IMR-90 (cell line): ENCODE results near the gene EVI5. TPM values are rescaled to one million over a fixed set of nuclear protein-coding genes. Genes with fewer than 3 reads are reported as not detected.

Experiments
- ATAC-seq: fragments of 200-7000 bp; cut with Tn5 transposase; 2 replicates; pipeline ENCODE4 v1.9.1; 2020; ENCODE audit warnings: low read depth, mild to moderate bottlenecking, moderate library complexity
- BruUV-seq: library from RNA; stranded (reverse); fragments of 400-500 nt; replicated peaks from 2 replicates; lab custom pipeline; 2021; lab: Mats Ljungman, UMichigan
- CTCF ChIA-PET: fragments of 300-600 bp; formaldehyde crosslinking; extraction: SDS; loops from one replicate; lab custom pipeline; 2021; ENCODE audit warnings: antibody characterized with exemption; lab: Yijun Ruan, JAX
- POLR2A ChIA-PET: fragments of 300-600 bp; sonication (Branson Sonifier 250); formaldehyde crosslinking; loops from one replicate; lab custom pipeline; 2022; ENCODE audit warnings: antibody characterized with exemption; ENCODE audit not compliant: unreplicated experiment; lab: Charles Lee
- DNase-seq: peaks from one replicate; pipeline ENCODE4 v3.0.0; 2013
- H2AFZ ChIP-seq: replicated peaks from 2 replicates; pipeline ENCODE3; 2013; ENCODE audit warnings: low read length, mild to moderate bottlenecking; ENCODE audit not compliant: poor library complexity
- H2AK5ac ChIP-seq: 2 replicates; pipeline ENCODE4 v1.6.1; 2013; ENCODE audit warnings: low read depth, low read length, inconsistent platforms
- H2AK9ac ChIP-seq: replicated peaks from 2 replicates; pipeline ENCODE3; 2013; ENCODE audit warnings: mild to moderate bottlenecking, low read depth, low read length, moderate library complexity; ENCODE audit not compliant: poor library complexity
- H2BK120ac ChIP-seq: 2 replicates; pipeline ENCODE4 v1.6.1; 2013; ENCODE audit warnings: low read depth, low read length, inconsistent platforms
- H2BK15ac ChIP-seq: 3 replicates; pipeline ENCODE4 v1.6.1; 2013; ENCODE audit warnings: low read depth, low read length, inconsistent platforms
- H2BK20ac ChIP-seq: 2 replicates; pipeline ENCODE4 v1.6.1; 2013; ENCODE audit warnings: low read depth, mild to moderate bottlenecking, inconsistent platforms, low read length, moderate library complexity
- H2BK5ac ChIP-seq: 2 replicates; pipeline ENCODE4 v1.6.1; 2013; ENCODE audit warnings: mild to moderate bottlenecking, low read depth, low read length, inconsistent platforms; ENCODE audit not compliant: poor library complexity, severe bottlenecking
- H3K14ac ChIP-seq: replicated peaks from 2 replicates; pipeline ENCODE4 v1.6.1; 2013; ENCODE audit warnings: low read depth, low read length, inconsistent platforms
- H3K18ac ChIP-seq: 2 replicates; pipeline ENCODE4 v1.6.1; 2013; ENCODE audit warnings: low read depth, low read length, control low read depth
- H3K23ac ChIP-seq: 2 replicates; pipeline ENCODE4 v1.6.1; 2013; ENCODE audit warnings: low read depth, low read length, inconsistent platforms
- H3K27ac ChIP-seq: 2 replicates; pipeline ENCODE4 v1.5.1; 2013; ENCODE audit warnings: mild to moderate bottlenecking, control low read depth, low read length; ENCODE audit not compliant: insufficient read depth
- H3K27me3 ChIP-seq: 2 replicates; pipeline ENCODE4 v1.6.1; 2013; ENCODE audit warnings: low read length; ENCODE audit not compliant: control insufficient read depth, insufficient read depth
- H3K36me3 ChIP-seq: 2 replicates; pipeline ENCODE4 v1.6.1; 2013; ENCODE audit warnings: low read length, mixed read lengths; ENCODE audit not compliant: control insufficient read depth, insufficient read depth
- H3K4ac ChIP-seq: 2 replicates; pipeline ENCODE4 v1.6.1; 2013; ENCODE audit warnings: low read depth, low read length, inconsistent platforms
- H3K4me1 ChIP-seq: 2 replicates; pipeline ENCODE4 v1.6.1; 2013; ENCODE audit warnings: low read length, mixed read lengths; ENCODE audit not compliant: control insufficient read depth, insufficient read depth
- H3K4me2 ChIP-seq: 2 replicates; pipeline ENCODE4 v1.6.1; 2013; ENCODE audit warnings: low read depth, mild to moderate bottlenecking, control low read depth, low read length, moderate library complexity
- H3K4me3 ChIP-seq: 2 replicates; pipeline ENCODE4 v1.5.1; 2013; ENCODE audit warnings: low read depth, mild to moderate bottlenecking, control low read depth, low read length, moderate library complexity; ENCODE audit not compliant: insufficient read depth
- H3K56ac ChIP-seq: 2 replicates; pipeline ENCODE4 v1.6.1; 2013; ENCODE audit warnings: low read length, inconsistent platforms; ENCODE audit not compliant: insufficient read depth; ENCODE audit errors: extremely low read depth
- H3K79me1 ChIP-seq, 2 experiments: 2 replicates each; pipeline ENCODE4 v1.6.1; 2013; ENCODE audit warnings: low read length in 2 of 2, inconsistent platforms in 1 of 2, low read depth in 1 of 2
- H3K9ac ChIP-seq: 2 replicates; pipeline ENCODE4 v1.6.1; 2013; ENCODE audit warnings: low read depth, low read length, control low read depth
- H3K9me1 ChIP-seq: 2 replicates; pipeline ENCODE4 v1.6.1; 2013; ENCODE audit warnings: low read length, inconsistent platforms; ENCODE audit not compliant: insufficient read depth
- H3K9me3 ChIP-seq: 2 replicates; pipeline ENCODE4 v1.6.1; 2013; ENCODE audit warnings: low read length; ENCODE audit not compliant: control insufficient read depth, insufficient read depth
- H4K20me1 ChIP-seq: 2 replicates; pipeline ENCODE4 v1.6.1; 2013; ENCODE audit warnings: low read length, inconsistent platforms; ENCODE audit not compliant: insufficient read depth
- H4K5ac ChIP-seq: 2 replicates; pipeline ENCODE4 v1.6.1; 2013; ENCODE audit warnings: mild to moderate bottlenecking, low read depth, low read length, control low read depth
- H4K8ac ChIP-seq, 2 experiments: 2 replicates each; pipeline ENCODE4 v1.6.1; 2013; ENCODE audit warnings: low read depth in 2 of 2, low read length in 2 of 2, control low read depth in 1 of 2, inconsistent platforms in 1 of 2
- H4K91ac ChIP-seq: 2 replicates; pipeline ENCODE4 v1.6.1; 2013; ENCODE audit warnings: low read depth, low read length, inconsistent platforms; ENCODE audit not compliant: insufficient read depth
- BHLHE40 ChIP-seq: fragments of 150-350 bp; IDR thresholded peaks from 2 replicates; pipeline ENCODE4 v1.6.1; 2016; ENCODE audit warnings: mild to moderate bottlenecking, low read depth, low read length
- CHD1 ChIP-seq: IDR thresholded peaks from 2 replicates; pipeline ENCODE4 v1.6.1; 2012; ENCODE audit warnings: low read depth, low read length, improper control_type of control experiment
- ELK1 ChIP-seq: fragments of 150-350 bp; IDR thresholded peaks from 2 replicates; pipeline ENCODE4 v1.6.1; 2016; ENCODE audit warnings: low read depth, mild to moderate bottlenecking, low read length, moderate library complexity, borderline replicate concordance
- FOS ChIP-seq: fragments of 150-350 bp; IDR thresholded peaks from 2 replicates; pipeline ENCODE4 v1.6.1; 2016; ENCODE audit warnings: low read depth, low read length
- MAFK ChIP-seq: IDR thresholded peaks from 2 replicates; pipeline ENCODE4 v1.6.1; 2012; ENCODE audit warnings: low read depth, low read length, improper control_type of control experiment
- MAZ ChIP-seq: IDR thresholded peaks from 2 replicates; pipeline ENCODE4 v1.6.1; 2012; ENCODE audit warnings: low read depth, mild to moderate bottlenecking, low read length, improper control_type of control experiment, moderate library complexity, borderline replicate concordance
- MXI1 ChIP-seq: IDR thresholded peaks from 2 replicates; pipeline ENCODE4 v1.6.1; 2012; ENCODE audit warnings: low read depth, mild to moderate bottlenecking, low read length, moderate library complexity, borderline replicate concordance
- NFE2L2 ChIP-seq: fragments of 150-350 bp; IDR thresholded peaks from 2 replicates; pipeline ENCODE4 v1.6.1; 2016; ENCODE audit warnings: low read depth, mild to moderate bottlenecking, low read length
- POLR2A ChIP-seq: IDR thresholded peaks from 2 replicates; pipeline ENCODE4 v1.6.1; 2012; ENCODE audit warnings: mild to moderate bottlenecking, low read depth, low read length
- RAD21 ChIP-seq: IDR thresholded peaks from 2 replicates; pipeline ENCODE4 v1.6.1; 2012; ENCODE audit warnings: low read length, improper control_type of control experiment
- RCOR1 ChIP-seq: IDR thresholded peaks from 2 replicates; pipeline ENCODE4 v1.6.1; 2012; ENCODE audit warnings: mild to moderate bottlenecking, low read length, improper control_type of control experiment; ENCODE audit not compliant: insufficient replicate concordance
- RFX5 ChIP-seq: IDR thresholded peaks from 2 replicates; pipeline ENCODE4 v1.8.0; 2012; ENCODE audit warnings: low read depth, mild to moderate bottlenecking, low read length, moderate library complexity
- USF2 ChIP-seq: fragments of 150-350 bp; IDR thresholded peaks from 2 replicates; pipeline ENCODE4 v1.6.1; 2017; ENCODE audit warnings: mild to moderate bottlenecking, antibody characterized with exemption, low read length, low read depth
- WGBS, 2 experiments: methylation state at CpG; one replicate each; pipeline versions ENCODE4 v1.1.5 to v1.1.7; 2013; ENCODE audit warnings: missing lambda C conversion rate in 2 of 2; ENCODE audit not compliant: insufficient read length in 1 of 2; ENCODE audit errors: extremely low coverage in 2 of 2; 5-methylcytosine and 5-hydroxymethylcytosine counted together
- dilution Hi-C: fragments of 300-500 bp; cut with HindIII; formaldehyde crosslinking; loops from one replicate; pipeline ENCODE4 v1.14.3; 2018; ENCODE audit warnings: low sequenced_read_pairs; ENCODE audit not compliant: unreplicated experiment
- in situ Hi-C: fragments of 300-500 bp; cut with MboI; formaldehyde crosslinking; loops from 3 replicates; pipeline ENCODE4 v1.14.3; 2019; ENCODE audit warnings: low sequenced_read_pairs, inconsistent platforms, mixed read lengths
- intact Hi-C: fragments of 100-400 bp; cut with micrococcal nuclease; formaldehyde crosslinking; loops from 2 replicates; pipeline ENCODE4 v1.10.0; 2022
- polyA plus RNA-seq, 3 experiments: library from polyadenylated mRNA; depleted of rRNA; stranded (reverse); fragments of >200 nt; gene quantifications; 2 replicates each; pipeline ENCODE4 v1.2.3, GENCODE V29; 2012; ENCODE audit warnings: low replicate concordance in 1 of 3
- total RNA-seq: library from RNA; depleted of rRNA; stranded (reverse); fragments of >200 nt; gene quantifications from 2 replicates; pipeline ENCODE4 v1.2.3, GENCODE V29; 2012

EVI5 gene
- total and polyA plus RNA-seq, 2 of the 4 experiments (the other 2 are of a cell fraction): 13.9 to 26.9 TPM

- Histone ChIP-seq H3K27ac (no peak overlapping the region), H3K23ac (no peak overlapping the region), H2AK9ac (no peak overlapping the region), H3K9me1 (peaks cover 3% of the 10 kb centered on the region; the same call in 1 of the 2 replicates), H3K9ac (no peak overlapping the region), H2BK120ac (no peak overlapping the region), H3K18ac (no peak overlapping the region), H3K4me2 (no peak overlapping the region), H2BK20ac (no peak overlapping the region), H2AFZ (no peak overlapping the region), H3K4me3 (no peak overlapping the region), H4K91ac (no peak overlapping the region), H4K5ac (no peak overlapping the region), H3K36me3 (no peaks in the 10 kb centered on the region), H3K79me1 (no peaks in the 10 kb centered on the region; a peak in 1 of 4 replicates), H2BK15ac (no peak overlapping the region), H3K4me1 (no peaks in the 10 kb centered on the region), H3K56ac (no peak overlapping the region), H3K4ac (no peak overlapping the region), H3K27me3 (no peaks in the 10 kb centered on the region), H2AK5ac (no peak overlapping the region), H3K14ac (no peak overlapping the region), H4K20me1 (no peaks in the 10 kb centered on the region), H4K8ac (no peak overlapping the region), H3K9me3 (no peaks in the 10 kb centered on the region), H2BK5ac (no peak overlapping the region)
- dilution Hi-C loops (no loop called here), intact Hi-C loops (no loop called here), in situ Hi-C loops (no loop called here)
- ChIA-PET CTCF (interaction anchor here (0.6 kb wide), 3 partner anchors 11 to 1641 kb away, joined by 3 to 5 read pairs (median 3); no protein-coding TSS in a partner anchor), POLR2A (no interaction called here)
- DNase-seq (no peak), ATAC-seq (no peak)
- TF ChIP-seq CHD1: no peak
- no peak for TF ChIP-seq MAFK
- TF ChIP-seq USF2: no peak
- no peak for TF ChIP-seq MAZ
- TF ChIP-seq RAD21: no peak
- no peak for TF ChIP-seq NFE2L2
- TF ChIP-seq RFX5: no peak
- TF ChIP-seq FOS: no peak
- no peak for TF ChIP-seq RCOR1
- no peak for TF ChIP-seq MXI1
- TF ChIP-seq BHLHE40: no peak
- TF ChIP-seq ELK1: no peak
- no peak for TF ChIP-seq POLR2A
- no TSS peak for BruUV-seq
- no CpG with 5 or more reads among the region's 2 CpGs for WGBS, 2 experiments
Observed at GRCh38 chr1:92519043-92519442, 265.9 kb downstream of the EVI5 start.
